Measurements from ENCODE around the gene TRMT44.

TRMT44 gene

DNA sequence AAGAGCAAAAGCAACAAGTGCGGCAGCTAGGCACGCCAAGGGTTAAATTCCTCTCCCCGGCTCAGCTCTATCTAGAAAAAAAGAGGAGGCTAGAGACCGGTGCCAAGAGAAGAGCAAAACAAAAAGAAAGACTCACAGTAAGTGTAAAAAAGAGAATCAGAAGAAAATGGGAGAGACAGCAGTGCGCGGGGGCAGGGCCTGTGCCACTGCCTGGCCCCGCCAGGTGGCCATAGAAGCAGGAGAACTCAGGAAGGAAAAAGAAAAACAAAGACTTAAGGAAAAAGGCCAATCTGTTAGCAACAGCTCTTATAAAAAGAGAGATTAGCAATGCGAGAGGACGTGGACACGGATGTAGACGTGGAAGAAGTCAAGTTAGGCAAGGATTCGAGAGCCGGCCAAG is 3.3 kb upstream of the TRMT44 start:
- DNase-seq: no peak

DNA sequence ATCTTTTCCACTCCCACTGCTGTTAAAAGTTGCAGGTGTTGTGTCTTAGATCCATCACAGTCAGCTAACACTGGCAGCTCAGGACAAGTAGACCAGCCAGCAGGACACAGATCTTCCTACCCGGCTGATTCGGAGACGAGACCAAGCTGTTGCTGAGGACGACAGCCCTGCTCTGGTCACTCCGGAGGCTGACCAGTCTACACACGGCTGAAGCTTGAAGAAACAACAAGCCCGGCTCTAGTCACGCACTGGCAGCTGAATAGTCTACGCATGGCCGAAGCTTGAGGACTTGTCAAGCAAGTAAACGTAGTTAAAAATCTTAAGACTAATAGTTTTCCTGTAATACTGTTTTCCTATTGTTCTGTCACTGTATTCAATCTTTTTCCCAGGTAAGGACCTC is 1.8 kb upstream of the TRMT44 start:
- DNase-seq: no peak

DNA sequence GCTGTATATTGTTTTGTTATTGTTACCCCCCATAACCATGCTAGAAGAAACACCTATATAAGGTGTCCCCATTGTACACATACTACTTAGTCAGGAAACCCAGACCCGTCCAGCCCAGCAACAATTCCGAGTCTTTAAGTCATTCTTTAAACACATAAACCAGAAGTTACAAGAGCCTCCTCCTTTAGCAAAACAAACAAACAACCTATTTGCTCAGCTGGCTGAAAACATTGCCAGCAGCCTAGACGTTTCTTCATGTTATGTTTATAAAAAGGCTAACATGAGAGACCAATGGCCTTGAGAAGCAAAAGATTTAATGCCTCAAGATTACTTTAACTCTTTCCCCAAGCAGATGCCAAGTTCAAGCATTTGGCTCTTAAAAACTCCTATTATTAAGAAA is 1.4 kb upstream of the TRMT44 start:
- no peak for DNase-seq

DNA sequence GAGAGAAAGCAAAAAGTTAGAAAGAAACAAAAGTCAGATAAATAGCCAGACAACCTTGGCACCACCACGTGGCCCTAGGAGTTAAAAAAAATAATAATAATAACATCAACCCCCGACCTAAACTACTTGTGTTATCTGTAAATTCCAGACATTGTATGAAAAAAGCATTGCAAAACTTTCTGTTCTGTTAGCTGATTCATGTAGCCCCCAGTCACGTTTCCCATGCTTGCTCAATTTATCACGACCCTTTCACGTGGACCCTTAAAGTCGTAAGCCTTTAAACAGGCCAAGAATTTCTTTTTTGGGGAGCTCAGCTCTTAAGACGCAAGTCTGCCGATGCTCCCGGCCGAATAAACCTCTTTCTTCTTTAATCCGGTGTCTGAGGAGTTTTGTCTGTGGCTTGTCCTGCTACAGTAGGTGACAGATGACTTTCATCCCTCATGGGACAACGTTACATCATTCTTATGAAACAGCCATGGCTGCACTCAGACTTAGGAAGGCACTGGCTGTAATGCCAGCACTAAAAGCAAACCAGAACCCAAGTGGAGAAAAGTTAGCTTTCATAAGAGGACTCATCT is 574 bp upstream of the TRMT44 start:
- DNase-seq: peak in 1 of 2 donors; percentile 44

DNA sequence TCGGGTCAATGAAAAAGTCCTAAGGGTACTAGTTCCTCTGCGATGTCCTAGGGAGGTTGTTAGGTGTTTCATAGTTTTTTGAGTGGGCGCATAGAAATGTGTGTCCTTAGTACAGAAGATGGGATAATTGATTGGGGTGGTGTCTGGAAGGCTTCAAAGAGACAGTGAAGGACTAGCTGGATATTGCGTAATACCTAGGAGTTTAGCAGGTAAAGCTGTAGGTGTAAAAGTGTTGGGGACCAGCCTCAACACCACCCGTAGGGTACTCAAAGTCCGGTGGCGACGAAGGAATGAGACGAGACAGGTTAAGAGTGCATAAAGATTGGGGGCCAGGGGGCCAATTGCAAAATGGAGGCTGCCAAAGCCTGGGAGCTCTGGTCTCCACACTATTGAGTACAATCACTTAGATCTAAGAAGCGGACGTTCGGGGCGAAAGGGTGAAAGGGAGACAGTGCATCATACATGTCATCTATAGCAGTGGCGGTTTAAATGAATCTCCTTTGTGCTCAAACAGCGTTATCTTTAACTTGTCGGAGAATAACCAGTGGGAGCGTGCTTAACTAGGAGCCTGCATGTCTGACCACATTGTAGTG is 1.0 kb downstream of the TRMT44 start:
- no peak for DNase-seq

DNA sequence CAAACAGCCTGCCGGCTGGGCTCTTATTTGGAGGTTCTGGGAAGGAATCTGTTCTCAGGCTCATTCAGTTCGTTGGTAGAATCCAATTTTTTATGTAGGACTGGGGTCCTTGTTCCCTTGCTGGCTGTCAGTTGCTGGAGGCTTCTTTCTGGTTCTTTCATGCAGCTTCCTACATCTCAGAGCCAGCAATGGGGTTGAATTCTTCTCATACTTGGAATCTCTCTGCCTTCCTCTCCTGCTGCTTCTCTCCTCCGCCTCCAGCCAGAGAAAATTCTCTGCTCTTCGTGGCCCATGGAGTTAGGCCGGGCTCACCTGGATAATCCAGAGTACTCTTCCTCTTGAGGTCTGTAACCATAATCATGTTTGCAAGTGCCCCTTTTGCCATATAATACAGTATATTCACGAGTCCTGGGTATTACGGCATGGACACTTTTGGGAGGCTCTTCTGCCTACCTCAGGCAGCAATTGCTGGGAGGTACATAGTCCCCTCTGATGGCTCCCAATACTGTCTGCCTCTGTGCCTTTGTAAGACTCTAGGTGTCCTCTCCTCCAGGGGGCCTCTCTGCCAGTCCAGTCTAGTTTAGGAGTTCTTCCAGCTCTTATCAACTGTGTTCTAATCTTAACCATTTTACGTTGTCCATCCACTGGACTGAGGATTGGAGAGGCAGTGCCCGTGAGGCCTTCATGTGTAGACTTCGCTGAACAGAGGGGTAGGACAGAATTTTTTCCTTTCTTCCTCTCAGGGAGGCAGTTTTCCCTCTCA is 2.2 kb downstream of the TRMT44 start:
- no peak for DNase-seq

DNA sequence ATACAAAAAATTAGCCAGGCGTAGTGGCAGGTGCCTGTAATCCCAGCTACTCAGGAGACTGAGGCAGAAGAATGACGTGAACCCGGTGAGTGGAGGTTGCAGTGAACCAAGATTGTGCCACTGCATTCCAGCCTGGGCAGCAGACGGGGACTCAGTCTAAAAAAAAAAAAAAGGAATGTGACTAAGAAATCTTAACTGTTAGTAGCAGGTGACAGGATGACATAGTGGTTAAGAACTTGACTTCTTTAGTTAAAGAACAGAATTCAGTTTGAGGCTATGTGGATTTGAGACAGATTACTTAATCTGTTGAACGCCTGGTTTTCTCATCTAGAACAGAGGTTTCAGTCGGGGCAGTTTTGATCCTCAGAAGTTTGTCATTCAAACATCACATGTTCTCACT is 3.2 kb downstream of the TRMT44 start:
- DNase-seq: no peak

DNA sequence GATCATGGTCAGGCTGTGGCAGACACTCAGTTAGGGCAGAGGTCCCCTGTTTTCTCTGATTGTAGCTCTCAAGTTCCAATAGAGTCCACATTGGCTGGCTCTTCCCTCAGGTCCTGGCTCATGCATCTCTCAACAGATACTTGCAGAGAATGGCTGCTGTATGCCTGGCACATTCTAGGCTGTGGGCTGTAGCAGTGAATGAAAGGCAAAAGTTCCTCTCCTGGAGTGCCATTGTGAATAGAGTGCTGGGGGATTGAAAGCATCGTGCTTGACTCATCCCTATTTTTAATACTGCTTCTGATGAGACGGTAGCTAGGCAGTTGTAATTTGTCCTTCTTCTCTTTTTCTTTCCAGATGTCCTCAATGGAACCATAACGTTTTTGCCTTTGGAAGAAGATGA is 5.5 kb downstream of the TRMT44 start:
- no peak for DNase-seq

DNA sequence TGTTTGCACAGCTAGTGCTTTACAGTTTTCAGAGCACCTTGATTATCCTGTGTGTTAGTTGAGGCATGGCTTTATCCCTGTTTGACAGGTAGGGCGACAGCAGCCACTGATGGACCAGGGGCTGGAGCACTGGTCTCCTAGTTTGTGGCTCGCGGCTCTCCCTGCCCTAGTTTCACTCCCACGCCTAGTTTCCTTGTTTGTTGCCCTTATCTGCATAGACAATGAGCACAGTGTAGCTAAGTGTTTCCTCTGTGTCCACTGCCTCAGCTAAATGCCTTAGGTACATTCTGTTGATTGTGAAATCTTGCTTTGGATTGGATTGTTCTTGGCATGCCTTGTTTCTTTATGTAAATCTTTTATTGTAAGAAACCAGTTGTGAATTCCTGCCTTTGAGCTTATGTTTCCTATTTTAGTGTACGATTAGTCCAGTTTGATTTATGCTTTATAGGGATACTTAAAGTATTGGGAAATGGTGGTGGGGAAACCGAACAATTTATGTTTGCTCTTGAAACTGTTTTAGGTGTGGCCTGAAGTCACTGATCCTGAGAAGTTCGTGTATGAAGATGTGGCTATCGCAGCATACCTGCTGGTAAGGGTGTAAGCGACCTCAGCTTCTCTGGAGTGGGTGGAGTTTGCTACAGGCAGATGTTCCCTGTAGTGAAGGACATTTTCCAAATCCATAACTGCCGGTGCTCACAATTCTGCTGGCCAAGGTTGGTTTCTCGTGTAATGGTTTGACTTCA is 11.0 kb downstream of the TRMT44 start:
- no peak for DNase-seq

DNA sequence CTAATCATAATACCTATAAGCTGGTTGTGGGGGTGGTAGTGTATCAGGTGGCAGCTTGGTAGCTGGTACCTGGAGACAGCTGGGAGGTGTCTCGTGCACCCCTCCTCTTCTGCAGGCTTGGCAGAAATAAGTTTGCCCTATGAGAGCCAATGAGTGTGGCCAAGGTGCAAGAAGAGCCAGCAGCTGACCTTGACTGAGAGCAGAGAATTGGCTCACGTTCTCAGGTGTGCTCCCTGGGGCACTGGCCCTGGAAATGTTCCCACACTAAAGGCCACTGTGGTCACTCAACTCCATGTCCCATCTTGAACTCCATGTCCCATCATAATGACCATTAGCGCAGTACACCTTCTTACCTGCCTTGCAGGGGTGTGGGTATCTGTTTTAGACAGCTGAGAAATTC is 13.4 kb downstream of the TRMT44 start:
- no peak for DNase-seq

DNA sequence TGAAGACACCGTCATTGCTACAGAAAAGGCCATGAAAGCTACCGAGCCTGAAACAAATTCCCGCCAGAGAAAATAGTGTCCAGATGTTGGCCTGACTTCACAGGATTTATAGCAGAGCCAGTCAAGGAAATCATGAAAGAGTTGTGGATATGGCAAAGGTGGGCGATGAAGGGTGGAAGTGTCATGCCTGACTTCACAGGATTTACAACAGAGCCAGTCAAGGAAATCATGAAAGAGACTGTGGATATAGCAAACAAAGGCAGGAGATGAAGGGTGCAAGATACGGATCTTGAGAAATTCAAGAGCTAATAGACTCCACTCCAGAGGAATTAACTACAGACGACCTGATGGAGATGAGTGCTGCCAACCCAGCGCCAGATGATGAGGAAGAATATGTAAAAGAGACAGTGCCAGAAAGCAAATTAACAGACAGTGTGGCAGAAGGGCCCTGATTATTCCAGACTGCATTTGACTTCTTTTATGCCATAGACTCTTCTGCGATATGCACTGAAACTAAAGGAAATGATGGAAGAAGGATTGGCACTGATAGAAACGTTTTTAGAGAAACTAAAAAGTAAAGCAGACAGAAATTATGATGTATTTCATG is 17.2 kb downstream of the TRMT44 start:
- no peak for DNase-seq

DNA sequence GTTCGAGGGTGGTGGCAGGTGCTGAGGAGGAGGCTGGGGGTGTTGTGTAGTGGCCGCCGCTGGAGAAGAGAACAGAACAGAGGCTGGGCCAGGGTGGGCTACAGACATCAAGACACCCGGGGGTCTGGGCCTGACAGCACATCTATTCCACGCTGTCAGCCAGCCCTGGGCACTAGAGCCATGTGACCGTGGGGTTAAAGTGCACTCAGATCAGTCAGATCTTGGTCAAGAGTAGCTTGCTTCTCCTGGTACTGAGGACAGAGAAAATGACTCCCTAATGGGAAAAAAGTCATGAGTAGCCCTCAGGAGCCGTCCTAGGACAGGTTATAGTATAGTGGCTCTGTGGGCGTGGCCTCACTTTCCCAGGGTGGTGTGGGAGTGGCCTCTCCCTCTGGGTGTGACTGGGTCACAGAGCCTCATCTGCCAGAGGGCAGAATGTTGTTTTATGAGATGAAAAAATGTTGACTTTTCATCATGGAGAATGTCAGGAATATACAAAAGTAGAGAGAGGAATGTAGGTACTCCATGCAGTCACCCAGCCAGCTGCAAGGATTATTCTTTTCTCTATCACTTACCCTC is 19.4 kb downstream of the TRMT44 start:
- no peak for DNase-seq

DNA sequence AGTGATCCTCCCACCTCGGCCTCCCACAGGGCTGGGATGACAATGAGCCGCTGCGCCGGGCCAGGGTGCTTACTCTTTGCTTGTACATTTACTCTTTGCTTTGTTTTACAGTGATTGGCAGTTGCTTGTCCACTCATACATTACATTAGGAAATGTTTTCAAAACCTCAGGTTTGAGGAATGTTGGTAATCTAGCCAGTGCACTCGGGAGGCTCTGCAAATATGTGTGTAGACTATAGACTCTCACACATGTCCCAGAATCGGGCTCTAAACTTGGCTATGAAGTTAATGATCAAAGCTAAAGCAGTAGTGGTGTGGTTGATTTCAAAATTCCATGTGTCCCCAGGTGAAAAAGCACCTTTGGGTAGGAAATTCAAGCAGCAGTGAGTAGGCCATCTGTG is 20.5 kb downstream of the TRMT44 start:
- DNase-seq: no peak

DNA sequence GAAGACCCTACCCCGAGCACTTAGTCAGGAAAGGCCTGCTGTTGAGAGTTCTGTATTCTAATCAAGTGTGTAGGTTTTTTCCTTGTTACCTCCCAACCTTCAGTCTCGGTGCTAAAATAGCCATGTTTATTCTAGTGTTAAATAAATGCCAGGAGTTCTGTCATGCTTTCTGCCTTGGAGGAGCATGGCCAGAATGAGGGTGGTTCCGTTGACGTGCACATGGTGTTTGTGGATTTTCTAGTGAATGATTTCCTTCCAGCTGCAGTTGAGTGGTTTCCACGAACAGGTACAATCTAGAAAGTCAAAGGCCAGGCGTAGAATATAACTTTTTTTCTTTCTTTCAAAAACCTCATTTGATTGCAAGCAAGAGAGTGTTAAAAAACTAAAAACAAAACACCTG is 21.0 kb downstream of the TRMT44 start:
- DNase-seq: no peak

DNA sequence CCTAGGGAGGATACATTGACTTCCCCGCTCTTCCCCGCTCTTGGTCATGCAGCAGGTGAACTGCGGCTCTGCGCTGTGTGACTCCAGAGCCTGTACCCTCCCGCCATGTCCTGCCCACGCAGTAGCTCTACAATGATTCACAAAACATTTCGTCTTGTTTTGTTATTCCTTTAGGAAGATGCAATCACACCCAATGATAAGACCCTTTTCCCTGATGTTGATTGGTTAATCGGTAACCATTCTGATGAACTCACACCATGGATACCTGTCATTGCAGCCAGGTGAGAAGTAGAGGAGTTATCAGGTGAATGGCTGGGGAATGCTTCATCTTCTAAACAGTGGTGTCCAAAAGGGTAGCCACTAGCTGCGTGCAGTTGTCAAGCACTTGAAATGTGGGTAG is 23.2 kb downstream of the TRMT44 start:
- no peak for DNase-seq

DNA sequence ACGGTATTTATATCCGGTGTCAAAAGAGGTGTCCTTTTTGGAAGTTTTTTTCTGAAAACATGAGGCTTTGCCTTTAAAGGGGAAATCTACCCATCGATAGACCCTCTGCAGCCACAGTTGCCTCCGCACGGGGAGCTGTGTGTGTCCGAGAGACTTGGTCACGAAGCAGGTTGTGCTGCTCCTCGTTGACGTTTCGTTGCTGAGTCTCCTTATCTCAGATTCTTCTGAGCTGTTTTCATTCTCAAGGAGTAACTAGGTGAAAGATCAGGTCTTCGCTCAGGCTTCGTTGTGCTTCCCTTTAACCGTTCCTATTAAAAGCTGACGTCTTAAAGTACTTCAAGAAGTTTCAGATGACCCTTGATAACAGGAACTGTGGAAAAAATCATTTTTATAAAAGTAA is 23.8 kb downstream of the TRMT44 start:
- DNase-seq: no peak

DNA sequence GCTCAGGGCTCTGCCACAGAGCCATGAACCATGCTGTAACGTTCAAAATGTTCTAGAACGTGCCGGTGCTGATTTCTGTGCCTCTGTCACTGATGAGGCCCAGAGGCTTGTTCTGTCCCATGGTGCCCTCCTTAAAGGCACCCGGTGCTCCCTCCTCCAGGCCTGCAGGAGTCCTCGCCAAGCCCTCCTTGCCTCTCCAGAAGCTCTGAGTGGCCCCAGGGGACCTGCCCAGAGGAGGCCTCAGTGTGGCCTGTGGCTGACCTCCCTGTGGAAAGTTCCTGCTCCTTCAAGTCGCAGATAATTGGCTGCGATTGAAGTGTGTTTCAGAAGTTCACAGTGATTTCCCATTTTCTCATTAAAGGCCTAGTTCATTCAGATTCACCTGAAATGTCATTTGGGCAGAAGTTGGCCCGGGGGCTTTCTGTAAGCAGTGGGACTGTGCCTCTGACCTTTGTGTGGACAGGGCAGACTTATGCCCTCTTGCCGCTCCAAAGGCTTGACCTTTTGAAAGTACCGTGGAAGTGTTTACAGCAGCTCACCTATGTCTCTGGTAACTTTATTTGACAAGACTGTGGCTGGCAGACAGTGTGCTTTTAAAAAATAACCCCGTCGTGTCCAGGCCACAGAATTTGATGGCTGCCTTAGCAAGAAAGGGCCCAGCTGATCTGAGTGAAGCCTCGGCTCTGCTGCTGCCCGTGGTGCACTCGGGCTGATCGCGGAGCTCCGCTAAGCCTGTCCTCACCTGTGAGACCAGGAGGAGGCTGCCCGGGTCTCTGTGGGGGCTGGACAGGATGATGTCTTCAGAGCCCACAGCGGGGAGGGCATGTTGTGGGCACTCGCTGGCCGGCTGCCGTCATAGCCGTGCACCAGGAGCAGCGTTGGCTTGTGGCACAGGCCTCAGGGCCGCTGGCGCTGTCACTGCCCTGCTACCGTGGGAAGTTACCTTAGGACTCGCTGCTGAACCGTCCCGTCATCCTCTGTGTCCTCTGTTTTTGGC is 25.3 kb downstream of the TRMT44 start:
- DNase-seq: no peak

DNA sequence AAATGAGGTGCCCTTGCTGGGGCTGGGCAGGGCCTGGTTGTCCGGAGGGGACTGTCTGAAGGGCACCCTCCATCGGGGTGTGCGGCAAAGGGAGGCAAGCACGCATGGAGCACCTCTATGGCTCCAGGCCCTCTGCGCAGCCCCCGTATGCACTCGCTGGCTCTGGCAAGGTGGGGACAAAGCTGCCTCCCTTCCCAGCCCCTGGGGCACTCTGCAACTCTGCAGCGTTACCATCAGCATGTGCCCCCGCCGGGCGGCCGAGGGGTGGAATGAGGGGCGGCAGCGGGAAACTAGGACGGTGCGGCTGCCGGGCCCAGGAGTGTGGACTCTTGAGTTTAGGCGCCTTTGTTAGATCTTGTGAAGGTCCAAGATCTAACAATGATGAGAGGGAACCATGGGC is 26.4 kb downstream of the TRMT44 start:
- DNase-seq: no peak

DNA sequence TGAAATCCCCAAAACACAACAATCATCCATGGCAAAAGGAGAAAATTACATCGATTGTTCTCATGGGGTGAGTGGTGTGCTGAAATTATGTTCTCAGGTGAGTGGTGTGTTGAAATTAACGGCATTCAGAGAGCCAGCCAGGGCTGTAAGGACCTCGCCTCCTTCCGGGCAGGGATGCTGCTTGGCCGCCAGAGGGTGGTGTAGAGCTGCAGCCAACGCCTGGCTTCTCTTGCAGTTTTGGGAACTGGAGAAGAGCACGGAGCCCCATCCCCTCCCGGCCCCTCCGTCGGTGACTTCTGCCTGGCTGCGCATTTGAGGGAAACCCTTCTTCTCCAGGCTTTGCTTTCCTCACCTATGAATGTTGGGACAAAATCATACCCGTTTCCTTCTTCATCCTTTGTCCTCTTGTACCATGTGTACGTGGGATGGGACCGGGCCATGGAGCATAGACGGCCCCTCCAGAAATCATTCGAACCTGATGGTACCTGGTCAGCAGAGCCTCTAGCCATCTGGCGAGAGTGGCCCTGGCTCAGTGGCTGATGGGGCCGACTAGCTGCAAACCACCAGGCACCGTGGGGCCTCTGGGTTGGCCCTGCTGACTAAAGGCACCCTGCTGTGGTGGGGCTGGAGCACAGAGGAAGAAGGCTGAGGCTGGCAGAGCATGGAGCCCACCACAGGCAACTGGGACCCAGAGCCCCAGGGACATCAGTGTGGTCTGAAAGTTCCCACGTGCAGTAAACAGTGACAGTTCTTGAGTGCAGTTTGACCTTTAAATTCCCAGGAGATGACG is 28.4 kb downstream of the TRMT44 start:
- peak; percentile 18 to 45 for DNase-seq

DNA sequence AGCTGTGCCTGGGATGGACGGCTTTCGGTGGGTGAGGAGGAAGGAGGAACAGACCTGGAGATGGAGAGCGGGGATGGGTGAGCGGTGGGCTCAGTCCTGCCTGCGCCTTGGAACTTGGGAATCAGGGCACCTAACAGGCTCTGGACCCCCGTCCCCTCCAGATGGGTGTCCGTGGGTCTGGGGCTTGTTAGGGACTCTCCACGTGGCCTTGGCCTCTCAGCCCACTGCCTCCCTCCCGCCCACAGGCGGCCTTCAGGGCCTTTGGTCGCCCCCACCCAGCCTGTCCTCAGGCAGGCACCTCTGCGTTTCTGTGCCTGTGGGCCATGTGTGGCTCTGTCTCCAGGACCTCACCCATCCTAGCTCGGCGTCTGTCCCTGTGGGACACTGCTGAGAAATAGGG is 29.0 kb downstream of the TRMT44 start:
- no peak for DNase-seq

DNA sequence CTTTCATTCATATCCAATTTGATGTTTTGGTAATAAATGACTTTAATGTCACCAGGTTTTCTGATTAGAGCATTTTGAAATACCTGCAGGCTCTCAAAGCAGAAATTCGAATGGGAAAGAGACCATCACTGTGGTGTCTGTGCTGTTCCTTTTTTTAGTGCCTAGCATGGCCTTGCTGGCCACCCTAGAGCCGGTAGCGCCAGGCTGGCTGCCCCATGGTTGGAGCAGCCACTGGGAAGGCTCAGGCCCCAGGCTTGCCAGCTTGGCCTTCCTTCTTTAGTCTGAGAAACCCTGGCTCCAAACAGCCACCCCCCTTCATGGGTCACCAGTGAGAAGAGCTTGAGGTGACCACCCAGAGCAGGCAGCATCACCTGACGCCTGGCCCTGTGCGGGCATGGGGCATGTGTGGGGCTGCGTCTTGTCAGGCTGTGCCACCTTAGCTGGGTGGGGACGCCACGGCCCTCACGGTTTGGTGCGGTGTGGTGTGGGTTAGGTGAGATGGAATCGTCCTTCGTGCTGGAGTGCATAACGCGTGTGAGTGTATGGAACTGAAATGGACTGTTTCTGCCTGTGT is 30.0 kb downstream of the TRMT44 start:
- DNase-seq: no peak
